Left cardiac atrium (tissue), 4 donors: ENCODE measurements around the gene CBX2. TPM values are rescaled to one million over a fixed set of nuclear protein-coding genes. Genes with fewer than 3 reads are reported as not detected.

Source experiments
- ATAC-seq, 2 donors: fragments of 200-7000 bp; cut with Tn5 transposase; one replicate each; pipeline ENCODE4 v1.9.1; 2020; ENCODE audit warnings: mild to moderate bottlenecking in 2 of 2, moderate library complexity in 2 of 2
- DNase-seq: peaks from one replicate; pipeline ENCODE4 v3.0.0-alpha.2; 2020
- intact Hi-C, 2 donors: fragments of 100-400 bp; cut with DNase I; formaldehyde crosslinking; loops; one replicate each; pipeline versions ENCODE4 v1.14.1 to v1.15.1; 2022 to 2023
- total RNA-seq, 2 donors: library from RNA; stranded (reverse); fragmentation: NEBNext Ultra II Directional; extraction: Animal tissue kit (Norgen Biotek cat#: 25700); gene quantifications; one replicate each; pipeline ENCODE4 v1.2.1, GENCODE V29; 2021
- donor health status: DM: no; HTN: yes; CAD: no.
- donor health status: DM: no; HTN: yes; CAD: no; lungs with severe emphysema.
- donor health status: DM: yes; HTN: yes; CAD: no.
- donor health status: Dilated cardiomyopathy.

Gene CBX2
- total RNA-seq, 2 donors from 2014 or later: 3.1 to 3.5 TPM

GRCh38 chr17:79794659-79795511, 16.9 kb downstream of the CBX2 start:
- no peak for DNase-seq
- no peak for ATAC-seq
- intact Hi-C loops: loop anchor here (5.0 to 10.0 kb wide), 3 partner anchors 47 to 197 kb away; no protein-coding TSS in a partner anchor

- no peak for ATAC-seq
- intact Hi-C loops: loop anchor here in 1 of 2 donors (5.0 to 10.0 kb wide), 2 partner anchors 46 to 51 kb away; no protein-coding TSS in a partner anchor
- no peak for DNase-seq
Measured at GRCh38 chr17:79795795-79796443, 18.0 kb downstream of the CBX2 start.

GRCh38 chr17:79796444-79796762, 18.5 kb downstream of the CBX2 start:
- DNase-seq (no peak), ATAC-seq (no peak)
- intact Hi-C loops: loop anchor here in 1 of 2 donors (5.0 to 10.0 kb wide), 2 partner anchors 46 to 52 kb away; no protein-coding TSS in a partner anchor

- ATAC-seq: peak; percentile 95
- intact Hi-C loops: loop anchor here in 1 of 2 donors (5.0 to 10.0 kb wide), 2 partner anchors 45 to 52 kb away; no protein-coding TSS in a partner anchor
- peak; percentile 100 for DNase-seq
Measured at GRCh38 chr17:79796763-79797491, 19.0 kb downstream of the CBX2 start, which contains the start of gene CBX8. Gene CBX8 (minus strand): TSS chr17:79797077. CDS start chr17:79796998, 79 bp downstream.

- intact Hi-C loops: loop anchor here in 1 of 2 donors (5.0 to 10.0 kb wide), 2 partner anchors 45 to 53 kb away; no protein-coding TSS in a partner anchor
- no peak for DNase-seq
- ATAC-seq: peak; percentile 2 to 22
Measured at GRCh38 chr17:79797492-79798298, 19.7 kb downstream of the CBX2 start.

DNA sequence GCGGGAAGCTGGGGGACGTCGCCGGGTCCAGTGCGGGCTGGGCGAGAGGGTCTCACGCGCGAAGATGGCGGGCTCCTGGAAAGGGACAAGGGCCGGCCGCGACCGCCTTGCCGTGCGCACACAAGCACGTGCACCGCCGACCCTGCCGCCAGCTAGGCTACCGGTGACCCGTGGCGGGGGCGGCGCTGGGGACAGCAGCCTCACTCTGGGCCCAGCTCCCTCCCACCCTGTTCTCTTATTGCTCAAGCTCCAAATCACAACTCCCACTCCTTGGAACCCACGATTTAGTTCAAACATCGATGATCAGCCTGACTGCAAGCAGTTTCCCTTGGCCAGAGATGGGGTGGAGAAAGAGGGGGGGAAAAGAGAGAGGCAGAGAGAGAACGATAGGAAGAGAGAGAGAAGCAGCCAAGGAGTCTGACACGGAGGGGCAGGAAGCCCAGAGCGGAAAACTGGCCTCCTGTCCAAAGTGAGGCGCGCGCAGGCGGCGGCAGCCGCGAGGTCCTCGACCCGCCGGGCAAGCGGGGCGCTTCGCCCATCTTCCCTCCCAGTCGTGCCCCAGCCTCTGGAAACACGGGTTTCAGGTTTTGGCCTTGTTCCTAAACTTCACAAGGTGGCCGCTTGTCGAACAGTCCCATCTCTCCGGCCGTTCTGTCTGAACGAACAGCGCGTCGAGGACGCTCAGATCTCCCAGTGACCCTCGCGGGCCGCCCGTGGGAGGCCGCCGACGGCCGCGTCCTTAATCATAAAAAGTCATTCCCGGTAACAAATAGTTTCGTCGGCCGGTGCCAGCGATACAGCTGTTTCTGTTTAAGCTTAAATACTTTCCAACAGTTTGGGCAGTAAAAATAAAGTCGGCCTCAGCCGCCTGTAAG, 20.6 kb downstream of the CBX2 start:
- DNase-seq: no peak
- intact Hi-C loops: loop anchor here in 1 of 2 donors (5.0 to 10.0 kb wide), 2 partner anchors 44 to 54 kb away; no protein-coding TSS in a partner anchor
- ATAC-seq: no peak

GRCh38 chr17:79799174-79799537, 21.2 kb downstream of the CBX2 start:
- intact Hi-C loops: loop anchor here in 1 of 2 donors (5.0 to 10.0 kb wide), 2 partner anchors 43 to 54 kb away; no protein-coding TSS in a partner anchor
- no peak for DNase-seq
- no peak for ATAC-seq

GRCh38 chr17:79799538-79800324, 21.8 kb downstream of the CBX2 start:
- DNase-seq: no peak
- intact Hi-C loops: loop anchor here in 1 of 2 donors (5.0 to 10.0 kb wide), 2 partner anchors 43 to 55 kb away; no protein-coding TSS in a partner anchor

DNA sequence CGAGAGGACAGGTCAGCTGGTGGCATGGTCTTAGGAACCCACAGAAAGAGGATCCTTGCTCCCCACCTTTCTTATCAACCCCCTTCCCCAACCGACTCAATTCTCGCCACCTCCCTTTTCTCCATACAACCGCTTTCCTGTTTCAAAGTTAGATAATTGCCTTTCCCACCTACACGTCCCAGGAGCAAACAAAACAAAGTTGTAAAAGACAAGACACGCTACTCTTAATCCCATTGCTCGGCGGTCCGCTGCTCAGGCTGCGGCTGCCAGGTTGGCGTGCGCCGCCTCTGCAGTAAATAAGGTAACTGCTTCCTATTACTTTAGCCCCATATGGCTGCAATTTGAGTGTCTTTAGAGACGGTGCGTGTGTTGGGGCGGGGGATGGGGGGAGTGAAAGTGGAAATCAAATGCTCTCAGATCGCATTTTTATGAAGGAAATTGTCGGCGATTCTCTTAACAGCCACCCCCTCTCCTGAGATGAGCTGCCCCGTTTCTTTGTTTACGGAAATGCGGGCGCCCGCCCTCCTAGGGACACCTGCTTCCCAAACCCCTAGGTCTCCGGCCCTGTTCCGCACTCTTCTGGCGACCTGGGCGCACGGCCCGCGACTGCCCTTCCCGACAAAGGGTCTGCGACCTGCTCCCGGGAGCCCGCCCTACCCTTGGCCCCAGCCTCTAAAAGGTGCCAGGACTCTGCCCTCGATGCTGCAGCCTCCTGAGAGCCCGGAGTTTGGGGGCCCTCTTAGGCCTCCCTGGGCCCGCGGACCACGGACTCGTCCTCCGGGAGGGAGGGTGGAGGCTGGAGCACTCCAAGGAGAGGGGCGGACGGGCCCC, 22.6 kb downstream of the CBX2 start:
- DNase-seq (no peak), ATAC-seq (no peak)
- intact Hi-C loops: no loop called here

More at GRCh38 chr17:79799538-79800324, 21.8 kb downstream of the CBX2 start:
- no peak for ATAC-seq

GRCh38 chr17:79801156-79802038, 23.4 kb downstream of the CBX2 start:
- intact Hi-C loops: no loop called here
- DNase-seq: no peak
- ATAC-seq: no peak

GRCh38 chr17:79802039-79802735, 24.2 kb downstream of the CBX2 start:
- DNase-seq (no peak), ATAC-seq (no peak)
- intact Hi-C loops: no loop called here

- DNase-seq (no peak), ATAC-seq (no peak)
- intact Hi-C loops: no loop called here
Measured at GRCh38 chr17:79802736-79803420, 24.9 kb downstream of the CBX2 start.

DNA sequence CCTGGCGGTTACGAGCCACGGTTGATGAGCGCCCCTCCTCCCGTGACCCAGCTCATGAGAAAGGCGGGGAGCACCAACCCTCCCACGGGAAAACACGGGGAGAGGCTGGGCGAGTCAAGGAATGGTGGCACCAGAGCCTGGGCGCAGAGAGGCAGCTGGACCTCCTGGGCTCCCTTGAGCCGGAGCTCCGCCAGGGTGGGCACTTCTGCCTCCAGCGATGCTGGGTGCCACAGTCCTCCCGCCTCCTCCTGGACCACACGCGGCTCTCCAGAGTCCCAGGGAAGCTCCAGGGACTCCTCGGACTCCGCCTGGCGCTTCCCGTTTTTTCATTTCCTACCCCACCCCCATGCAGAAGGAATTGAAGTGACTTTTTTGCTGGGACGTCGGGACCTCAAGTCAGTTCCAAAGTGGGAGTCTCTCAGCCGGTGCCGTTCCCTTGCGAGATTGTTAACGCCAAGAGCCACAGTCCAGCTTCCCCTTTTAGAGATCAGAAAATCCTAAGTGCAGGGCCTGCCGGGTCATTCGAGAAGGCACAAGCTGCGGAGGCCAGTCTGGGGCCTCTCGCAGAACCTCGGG, 25.6 kb downstream of the CBX2 start:
- intact Hi-C loops: no loop called here
- ATAC-seq (no peak), DNase-seq (no peak)
